ENCODE measurements around the gene PTPN21. TPM values are rescaled to one million over a fixed set of nuclear protein-coding genes. Genes with fewer than 3 reads are reported as not detected.

The PTPN21 gene
- total RNA-seq (ENCODE audit: low replicate concordance), result 19.6 and 21.4 TPM in 2 replicates
- long read RNA-seq, partial matches to known transcripts, result 1 of 3 reads
- long read RNA-seq, other reads (novel, unspliced or antisense), result 2 of 3 reads

DNA sequence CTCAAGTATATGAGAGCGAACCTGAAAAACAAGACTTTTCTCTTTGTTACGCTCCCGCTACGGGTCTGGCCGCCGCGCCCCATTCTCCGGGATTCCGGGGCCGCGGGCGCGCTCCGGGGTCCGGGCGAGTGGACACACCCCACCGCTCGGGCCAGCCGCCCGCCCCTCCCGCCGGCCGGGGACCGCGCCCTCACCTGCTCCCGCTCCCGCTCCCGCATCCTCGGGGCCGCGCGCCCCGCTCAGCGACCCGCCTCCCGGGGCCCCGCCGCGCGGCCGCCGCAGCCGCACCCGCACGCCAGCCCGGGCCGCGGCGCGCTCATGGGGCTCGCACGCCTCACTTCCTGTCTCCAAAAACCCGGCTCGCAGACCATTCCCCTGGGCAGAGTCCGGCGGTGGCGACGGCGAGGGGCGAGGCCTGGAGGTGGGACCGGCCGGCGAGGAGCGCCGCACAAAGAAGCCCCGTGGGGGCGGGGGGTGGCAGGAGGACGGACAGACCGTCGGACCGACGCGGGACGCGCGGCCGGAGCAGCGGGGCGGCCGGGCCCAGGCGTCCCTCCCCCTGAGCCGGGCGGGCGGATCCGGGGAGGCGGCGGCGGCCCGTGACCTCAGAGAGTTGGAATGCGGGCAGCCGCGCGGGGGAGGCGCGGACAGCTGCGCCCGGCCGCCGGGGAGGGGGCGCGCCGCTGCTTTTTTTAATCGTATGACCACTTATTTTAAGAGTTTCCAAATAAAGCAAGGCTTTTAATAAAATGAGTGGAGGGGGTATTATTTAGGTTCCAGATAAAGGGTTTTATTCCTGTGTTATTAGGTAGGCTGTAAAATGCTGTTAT, at the start of gene PTPN21:
PTPN21 (minus strand) TSS at position 551 of the 830 bp plus-strand sequence. CDS start 4,590 bp downstream, outside the sequence.
- peaks cover 3% of the 10 kb centered on the region for H3K27me3 Mint-ChIP-seq
- no peaks in the 10 kb centered on the region for H3K36me3 Mint-ChIP-seq
- TF ChIP-seq, protein P1, sequence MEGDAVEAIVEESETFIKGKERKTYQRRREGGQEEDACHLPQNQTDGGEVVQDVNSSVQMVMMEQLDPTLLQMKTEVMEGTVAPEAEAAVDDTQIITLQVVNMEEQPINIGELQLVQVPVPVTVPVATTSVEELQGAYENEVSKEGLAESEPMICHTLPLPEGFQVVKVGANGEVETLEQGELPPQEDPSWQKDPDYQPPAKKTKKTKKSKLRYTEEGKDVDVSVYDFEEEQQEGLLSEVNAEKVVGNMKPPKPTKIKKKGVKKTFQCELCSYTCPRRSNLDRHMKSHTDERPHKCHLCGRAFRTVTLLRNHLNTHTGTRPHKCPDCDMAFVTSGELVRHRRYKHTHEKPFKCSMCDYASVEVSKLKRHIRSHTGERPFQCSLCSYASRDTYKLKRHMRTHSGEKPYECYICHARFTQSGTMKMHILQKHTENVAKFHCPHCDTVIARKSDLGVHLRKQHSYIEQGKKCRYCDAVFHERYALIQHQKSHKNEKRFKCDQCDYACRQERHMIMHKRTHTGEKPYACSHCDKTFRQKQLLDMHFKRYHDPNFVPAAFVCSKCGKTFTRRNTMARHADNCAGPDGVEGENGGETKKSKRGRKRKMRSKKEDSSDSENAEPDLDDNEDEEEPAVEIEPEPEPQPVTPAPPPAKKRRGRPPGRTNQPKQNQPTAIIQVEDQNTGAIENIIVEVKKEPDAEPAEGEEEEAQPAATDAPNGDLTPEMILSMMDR (conservative IDR thresholded peaks at IDR 0.05), result no peak
- peak; percentile 79 for DNase-seq (ENCODE audit: extremely low spot score, unreplicated experiment)
- peak within 1 kb of the TSS; percentile 99 for H3K27ac Mint-ChIP-seq
- no peaks in the 10 kb centered on the region for H3K9me3 Mint-ChIP-seq
- H3K4me1 Mint-ChIP-seq (ENCODE audit: unreplicated experiment), result peaks cover 26% of the 10 kb centered on the region
- H3K4me3 Mint-ChIP-seq, result peak within 1 kb of the TSS; percentile 96

DNA sequence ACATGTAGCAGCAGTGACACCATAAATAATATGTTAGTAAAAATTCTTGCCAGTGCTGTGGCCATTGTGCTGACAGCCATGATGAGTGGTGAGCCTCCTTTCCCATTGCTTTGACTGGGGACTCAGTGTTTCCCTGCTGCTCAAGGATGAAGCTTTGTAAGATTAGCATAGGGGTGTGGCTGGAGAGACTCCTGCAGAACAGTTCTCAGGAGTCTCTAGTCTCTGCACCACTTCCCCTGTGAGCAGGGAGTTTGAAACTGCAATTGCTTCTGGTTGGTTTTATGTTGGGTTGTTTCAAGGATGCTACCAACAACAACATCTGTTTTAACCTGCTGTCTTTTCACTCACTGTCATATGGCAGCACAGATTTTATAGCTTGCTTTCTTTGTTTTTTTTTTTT, 49.4 kb upstream of the PTPN21 start:
- Mint-ChIP-seq H3K9me3 (no peaks in the 10 kb centered on the region), H3K4me3 (no peak overlapping the region), H3K27me3 (no peaks in the 10 kb centered on the region), H3K4me1 (ENCODE audit: unreplicated experiment) (no peaks in the 10 kb centered on the region), H3K27ac (no peak overlapping the region), H3K36me3 (peaks cover 52% of the 10 kb centered on the region)
- DNase-seq (ENCODE audit: extremely low spot score, unreplicated experiment), result no peak
- TF ChIP-seq, protein P1 (conservative IDR thresholded peaks at IDR 0.05), result no peak

DNA sequence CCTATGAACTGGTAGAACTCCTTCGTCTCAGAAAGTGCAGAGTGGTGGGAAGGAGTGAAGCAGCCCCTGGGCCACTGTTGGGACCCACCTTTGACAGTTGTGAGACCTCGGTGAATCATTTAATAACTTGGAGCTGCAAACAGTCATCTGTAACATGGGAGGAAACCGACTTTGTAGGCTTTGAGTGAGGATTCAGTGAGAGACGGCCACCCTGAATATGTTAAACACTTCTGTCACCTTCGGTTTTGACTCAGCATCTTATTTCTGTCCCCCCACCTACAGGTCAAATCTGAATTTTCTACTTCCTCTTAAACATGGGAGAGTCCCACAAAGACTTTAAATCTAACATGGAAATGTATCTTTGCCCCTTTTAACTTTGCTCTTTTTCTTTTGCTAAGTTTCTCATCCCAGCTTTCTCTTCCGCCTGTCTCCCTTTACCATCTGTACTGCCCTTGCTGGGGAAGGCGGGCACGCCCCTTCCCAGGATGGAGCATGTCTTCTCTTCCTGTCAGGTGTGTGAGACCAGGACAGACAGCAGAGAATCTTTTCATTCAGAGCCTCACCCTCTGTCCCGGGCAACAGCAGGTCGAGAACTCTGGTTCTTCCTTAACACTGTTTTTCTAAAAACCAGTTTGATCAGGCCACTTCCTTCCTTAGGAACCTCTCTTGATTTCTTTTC, 45.1 kb upstream of the PTPN21 start:
- Mint-ChIP-seq H3K27me3 (no peaks in the 10 kb centered on the region), H3K27ac (peak overlapping the region; percentile 80), H3K9me3 (no peaks in the 10 kb centered on the region), H3K36me3 (peaks cover 44% of the 10 kb centered on the region), H3K4me1 (ENCODE audit: unreplicated experiment) (peaks cover 5% of the 10 kb centered on the region), H3K4me3 (no peak overlapping the region)
- TF ChIP-seq, protein P1 (conservative IDR thresholded peaks at IDR 0.05), result no peak
- DNase-seq (ENCODE audit: extremely low spot score, unreplicated experiment), result no peak

DNA sequence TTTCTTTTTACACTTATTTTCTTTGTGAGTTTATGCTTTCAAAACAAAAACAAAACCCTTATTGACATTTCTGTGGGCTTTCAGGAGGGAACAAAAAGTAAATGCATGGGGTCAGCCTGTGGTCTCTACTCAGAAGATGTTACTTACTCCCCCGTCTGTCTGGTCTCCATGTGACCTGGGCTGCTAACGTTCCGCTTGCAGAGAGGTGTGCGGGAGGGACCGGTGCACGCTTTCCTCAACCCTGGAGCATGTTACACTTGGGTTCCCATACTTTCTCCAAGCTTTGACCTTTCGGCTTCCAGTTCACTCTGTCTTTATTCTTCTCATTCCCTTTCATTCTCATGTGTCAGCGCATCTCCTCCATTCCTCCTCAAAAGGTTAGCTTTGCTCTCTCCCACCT, 44.5 kb upstream of the PTPN21 start:
- H3K27me3 Mint-ChIP-seq, result no peaks in the 10 kb centered on the region
- H3K4me3 Mint-ChIP-seq, result no peak overlapping the region
- peak overlapping the region; percentile 80 for H3K27ac Mint-ChIP-seq
- peaks cover 5% of the 10 kb centered on the region for H3K4me1 Mint-ChIP-seq (ENCODE audit: unreplicated experiment)
- DNase-seq (ENCODE audit: extremely low spot score, unreplicated experiment), result no peak
- no peaks in the 10 kb centered on the region for H3K9me3 Mint-ChIP-seq
- TF ChIP-seq, protein P1 (conservative IDR thresholded peaks at IDR 0.05), result no peak
- peaks cover 45% of the 10 kb centered on the region for H3K36me3 Mint-ChIP-seq

DNA sequence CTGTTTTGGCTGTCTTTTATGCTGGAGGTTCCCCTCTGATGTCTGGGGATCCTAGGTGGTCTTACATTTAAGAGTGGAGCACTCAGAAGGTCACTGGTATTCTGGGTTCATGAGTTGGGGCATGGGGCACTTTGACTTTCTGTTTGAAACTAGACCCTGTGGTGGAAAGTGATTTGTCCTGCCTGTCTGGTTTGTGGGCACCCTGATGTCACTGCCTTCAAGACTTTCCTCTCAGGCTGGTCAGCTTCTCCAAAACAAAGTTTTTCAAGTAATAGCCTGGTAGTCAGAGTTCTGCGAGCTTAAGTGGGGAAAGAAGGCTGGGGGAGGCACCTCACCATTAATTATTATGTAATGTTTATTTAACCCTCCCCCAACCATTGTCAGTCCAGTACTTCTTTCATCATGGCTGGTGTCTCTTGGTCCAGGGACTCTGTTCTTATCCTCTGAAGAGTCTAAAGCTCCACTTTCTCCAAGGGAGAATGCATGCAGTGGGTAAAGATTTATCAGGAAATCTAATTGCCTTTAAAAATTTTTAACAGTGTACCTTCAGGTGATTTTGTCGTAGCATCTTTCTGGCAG, 43.4 kb upstream of the PTPN21 start:
- no peak overlapping the region for H3K4me3 Mint-ChIP-seq
- no peaks in the 10 kb centered on the region for H3K9me3 Mint-ChIP-seq
- H3K4me1 Mint-ChIP-seq (ENCODE audit: unreplicated experiment), result peaks cover 5% of the 10 kb centered on the region
- TF ChIP-seq, protein P1 (conservative IDR thresholded peaks at IDR 0.05), result no peak
- H3K27me3 Mint-ChIP-seq, result no peaks in the 10 kb centered on the region
- DNase-seq (ENCODE audit: extremely low spot score, unreplicated experiment), result no peak
- peaks cover 51% of the 10 kb centered on the region for H3K36me3 Mint-ChIP-seq
- H3K27ac Mint-ChIP-seq, result no peak overlapping the region
